ENCODE results near the gene UBQLN1.

DNA sequence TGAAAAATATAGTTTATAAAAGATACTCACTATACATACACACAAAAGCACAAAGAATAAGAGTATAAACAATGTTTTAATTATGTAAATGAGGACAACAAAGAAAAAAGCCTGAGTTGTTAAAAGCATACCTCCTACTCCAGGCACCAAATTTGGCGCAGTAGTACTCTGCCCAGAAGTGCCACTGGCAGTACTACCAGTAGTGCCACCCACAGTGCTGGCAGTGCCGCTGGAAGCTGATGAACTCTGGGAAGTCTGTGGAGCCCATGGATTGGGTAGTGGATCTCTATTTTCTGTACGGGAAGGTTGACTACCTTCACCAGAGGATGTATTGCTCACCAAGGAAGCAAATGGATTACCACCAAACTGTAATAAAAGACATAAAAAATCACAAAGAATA lies 30.2 kb downstream of the UBQLN1 start:
- TF ChIP-seq, protein P1, sequence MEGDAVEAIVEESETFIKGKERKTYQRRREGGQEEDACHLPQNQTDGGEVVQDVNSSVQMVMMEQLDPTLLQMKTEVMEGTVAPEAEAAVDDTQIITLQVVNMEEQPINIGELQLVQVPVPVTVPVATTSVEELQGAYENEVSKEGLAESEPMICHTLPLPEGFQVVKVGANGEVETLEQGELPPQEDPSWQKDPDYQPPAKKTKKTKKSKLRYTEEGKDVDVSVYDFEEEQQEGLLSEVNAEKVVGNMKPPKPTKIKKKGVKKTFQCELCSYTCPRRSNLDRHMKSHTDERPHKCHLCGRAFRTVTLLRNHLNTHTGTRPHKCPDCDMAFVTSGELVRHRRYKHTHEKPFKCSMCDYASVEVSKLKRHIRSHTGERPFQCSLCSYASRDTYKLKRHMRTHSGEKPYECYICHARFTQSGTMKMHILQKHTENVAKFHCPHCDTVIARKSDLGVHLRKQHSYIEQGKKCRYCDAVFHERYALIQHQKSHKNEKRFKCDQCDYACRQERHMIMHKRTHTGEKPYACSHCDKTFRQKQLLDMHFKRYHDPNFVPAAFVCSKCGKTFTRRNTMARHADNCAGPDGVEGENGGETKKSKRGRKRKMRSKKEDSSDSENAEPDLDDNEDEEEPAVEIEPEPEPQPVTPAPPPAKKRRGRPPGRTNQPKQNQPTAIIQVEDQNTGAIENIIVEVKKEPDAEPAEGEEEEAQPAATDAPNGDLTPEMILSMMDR (conservative IDR thresholded peaks at IDR 0.05; ENCODE audit: low read depth, low read length) = no peak
- no peak for TF ChIP-seq EZH2 (IDR thresholded peaks at IDR 0.05; ENCODE audit: borderline replicate concordance, low read depth, low read length, poor library complexity, severe bottlenecking)
